ENCODE data around the gene LUM. TPM values are rescaled to one million over a fixed set of nuclear protein-coding genes. Genes with fewer than 3 reads are reported as not detected.
"Not testable (repeated sequence)": the region's sequence is repeated elsewhere in the genome, so short reads cannot be mapped to it uniquely, and the experiment has no call there.

LUM gene
- total RNA-seq, 2 donors from 2014 or later, result not detected

GRCh38 chr12:91104812-91105466, 6.4 kb downstream of the LUM start:
- H3K27me3 Mint-ChIP-seq (ENCODE audit: low read depth), result no peaks in the 10 kb centered on the region
- H3K4me3 Mint-ChIP-seq, result no peak overlapping the region
- ATAC-seq (replicated peaks in 1 of 2) (no peak), DNase-seq (no peak)
- H3K36me3 Mint-ChIP-seq (ENCODE audit: insufficient read depth in 2 of 2), result no peaks in the 10 kb centered on the region
- no peaks in the 10 kb centered on the region for H3K9me3 Mint-ChIP-seq
- no peaks in the 10 kb centered on the region for H3K4me1 Mint-ChIP-seq (ENCODE audit: low read depth)
- no peak overlapping the region for H3K27ac Mint-ChIP-seq

GRCh38 chr12:91103624-91104023, 7.7 kb downstream of the LUM start:
- H3K36me3 Mint-ChIP-seq (ENCODE audit: insufficient read depth in 2 of 2), result no peaks in the 10 kb centered on the region
- H3K9me3 Mint-ChIP-seq, result no peaks in the 10 kb centered on the region
- no peaks in the 10 kb centered on the region for H3K4me1 Mint-ChIP-seq (ENCODE audit: low read depth)
- no peak overlapping the region for H3K27ac Mint-ChIP-seq
- no peak overlapping the region for H3K4me3 Mint-ChIP-seq
- no peak for DNase-seq
- no peak for ATAC-seq (replicated peaks in 1 of 2)
- no peaks in the 10 kb centered on the region for H3K27me3 Mint-ChIP-seq (ENCODE audit: low read depth)

GRCh38 chr12:91103101-91103500, 8.2 kb downstream of the LUM start:
- ATAC-seq (replicated peaks in 1 of 2), result no peak
- no peak for DNase-seq
- Mint-ChIP-seq H3K36me3 (ENCODE audit: insufficient read depth in 2 of 2) (no peaks in the 10 kb centered on the region), H3K27ac (no peak overlapping the region), H3K27me3 (ENCODE audit: low read depth) (no peaks in the 10 kb centered on the region), H3K9me3 (no peaks in the 10 kb centered on the region), H3K4me3 (no peak overlapping the region), H3K4me1 (ENCODE audit: low read depth) (no peaks in the 10 kb centered on the region)

- no peak overlapping the region for H3K27ac Mint-ChIP-seq
- DNase-seq (no peak), ATAC-seq (replicated peaks in 1 of 2) (no peak)
- H3K36me3 Mint-ChIP-seq (ENCODE audit: insufficient read depth in 2 of 2), result no peaks in the 10 kb centered on the region
- H3K4me1 Mint-ChIP-seq (ENCODE audit: low read depth), result no peaks in the 10 kb centered on the region
- H3K9me3 Mint-ChIP-seq, result no peaks in the 10 kb centered on the region
- H3K4me3 Mint-ChIP-seq, result no peak overlapping the region
- no peaks in the 10 kb centered on the region for H3K27me3 Mint-ChIP-seq (ENCODE audit: low read depth)
These were observed 10.4 kb downstream of the LUM start for GRCh38 chr12:91100906-91101305.

DNA sequence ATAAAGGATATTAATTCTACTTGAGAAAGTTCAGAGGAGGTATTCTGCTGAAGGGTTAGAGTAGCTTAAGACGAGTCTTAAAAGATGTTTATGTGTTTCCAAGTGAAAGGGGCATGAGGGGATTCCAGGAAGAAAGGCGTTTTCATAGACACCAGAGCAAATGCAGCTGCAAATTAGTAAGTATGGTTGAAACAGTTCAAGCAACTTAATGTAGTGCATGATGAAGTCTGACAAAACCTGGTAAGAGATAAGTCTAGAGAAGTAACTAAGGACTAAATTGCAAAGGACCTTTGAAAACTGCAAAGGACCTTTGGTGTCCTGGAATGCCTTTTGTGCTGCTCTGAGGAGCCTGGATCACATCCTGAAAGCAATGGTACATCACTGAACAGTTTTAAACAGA, 11.5 kb downstream of the LUM start:
- Mint-ChIP-seq H3K9me3 (no peaks in the 10 kb centered on the region), H3K36me3 (ENCODE audit: insufficient read depth in 2 of 2) (no peaks in the 10 kb centered on the region), H3K4me3 (no peak overlapping the region), H3K4me1 (ENCODE audit: low read depth) (no peaks in the 10 kb centered on the region), H3K27me3 (ENCODE audit: low read depth) (no peaks in the 10 kb centered on the region), H3K27ac (no peak overlapping the region)
- DNase-seq, result no peak
- no peak for ATAC-seq (replicated peaks in 1 of 2)

- no peak for ATAC-seq (replicated peaks in 1 of 2)
- no peak overlapping the region for H3K4me3 Mint-ChIP-seq
- no peak overlapping the region for H3K27ac Mint-ChIP-seq
- H3K36me3 Mint-ChIP-seq (ENCODE audit: insufficient read depth in 2 of 2), result no peaks in the 10 kb centered on the region
- no peaks in the 10 kb centered on the region for H3K4me1 Mint-ChIP-seq (ENCODE audit: low read depth)
- no peaks in the 10 kb centered on the region for H3K9me3 Mint-ChIP-seq
- no peak for DNase-seq
- H3K27me3 Mint-ChIP-seq (ENCODE audit: low read depth), result no peaks in the 10 kb centered on the region
These were observed 12.0 kb downstream of the LUM start for GRCh38 chr12:91099341-91099740.

- H3K36me3 Mint-ChIP-seq (ENCODE audit: insufficient read depth in 2 of 2), result no peaks in the 10 kb centered on the region
- H3K4me3 Mint-ChIP-seq, result no peak overlapping the region
- no peaks in the 10 kb centered on the region for H3K27me3 Mint-ChIP-seq (ENCODE audit: low read depth)
- H3K4me1 Mint-ChIP-seq (ENCODE audit: low read depth), result no peaks in the 10 kb centered on the region
- H3K9me3 Mint-ChIP-seq, result no peaks in the 10 kb centered on the region
- H3K27ac Mint-ChIP-seq, result no peak overlapping the region
- DNase-seq (no peak), ATAC-seq (replicated peaks in 1 of 2) (no peak)
These were observed 12.4 kb downstream of the LUM start for GRCh38 chr12:91098941-91099340.

GRCh38 chr12:91098461-91098860, 12.8 kb downstream of the LUM start:
- ATAC-seq (replicated peaks in 1 of 2) (no peak), DNase-seq (no peak)
- H3K4me3 Mint-ChIP-seq, result no peak overlapping the region
- no peak overlapping the region for H3K27ac Mint-ChIP-seq
- H3K4me1 Mint-ChIP-seq (ENCODE audit: low read depth), result no peaks in the 10 kb centered on the region
- H3K36me3 Mint-ChIP-seq (ENCODE audit: insufficient read depth in 2 of 2), result no peaks in the 10 kb centered on the region
- H3K27me3 Mint-ChIP-seq (ENCODE audit: low read depth), result peaks cover 4% of the 10 kb centered on the region
- H3K9me3 Mint-ChIP-seq, result no peaks in the 10 kb centered on the region

DNA sequence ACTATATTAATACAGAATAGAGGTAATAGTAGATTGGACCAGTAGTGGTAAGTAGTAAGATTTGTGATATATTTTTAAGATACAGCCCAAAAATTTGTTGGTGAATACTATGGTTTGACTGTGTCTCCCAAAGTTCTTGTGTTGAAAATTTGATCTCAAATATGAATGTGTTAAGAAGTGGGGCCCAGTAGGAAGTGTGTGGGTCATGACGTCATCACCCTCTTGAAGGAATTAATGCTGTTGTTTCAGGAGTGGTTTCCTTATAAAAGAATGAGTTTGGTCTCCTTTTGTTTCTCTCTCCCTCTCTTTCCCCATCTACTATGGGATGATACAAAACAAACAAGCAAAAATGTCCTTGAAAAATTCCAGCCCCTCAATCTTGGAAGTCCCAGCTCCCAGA, 16.3 kb downstream of the LUM start:
- Mint-ChIP-seq H3K9me3 (peaks cover 3 to 8% of the 10 kb centered on the region in 2 donors), H3K27me3 (ENCODE audit: low read depth) (peaks cover 7% of the 10 kb centered on the region), H3K27ac (no peak overlapping the region), H3K36me3 (ENCODE audit: insufficient read depth in 2 of 2) (peaks cover 3 to 9% of the 10 kb centered on the region in 2 donors), H3K4me3 (no peak overlapping the region), H3K4me1 (ENCODE audit: low read depth) (no peaks in the 10 kb centered on the region)
- ATAC-seq (replicated peaks in 1 of 2) (no peak), DNase-seq (no peak)

- DNase-seq (no peak), ATAC-seq (replicated peaks in 1 of 2) (no peak)
- Mint-ChIP-seq H3K27ac (no peak overlapping the region), H3K4me1 (ENCODE audit: low read depth) (no peaks in the 10 kb centered on the region), H3K27me3 (ENCODE audit: low read depth) (peaks cover 7% of the 10 kb centered on the region), H3K9me3 (peaks cover 6 to 13% of the 10 kb centered on the region in 2 donors), H3K36me3 (ENCODE audit: insufficient read depth in 2 of 2) (peaks cover 3 to 11% of the 10 kb centered on the region in 2 donors), H3K4me3 (no peak overlapping the region)
These were observed 17.1 kb downstream of the LUM start for GRCh38 chr12:91094032-91094662.

DNA sequence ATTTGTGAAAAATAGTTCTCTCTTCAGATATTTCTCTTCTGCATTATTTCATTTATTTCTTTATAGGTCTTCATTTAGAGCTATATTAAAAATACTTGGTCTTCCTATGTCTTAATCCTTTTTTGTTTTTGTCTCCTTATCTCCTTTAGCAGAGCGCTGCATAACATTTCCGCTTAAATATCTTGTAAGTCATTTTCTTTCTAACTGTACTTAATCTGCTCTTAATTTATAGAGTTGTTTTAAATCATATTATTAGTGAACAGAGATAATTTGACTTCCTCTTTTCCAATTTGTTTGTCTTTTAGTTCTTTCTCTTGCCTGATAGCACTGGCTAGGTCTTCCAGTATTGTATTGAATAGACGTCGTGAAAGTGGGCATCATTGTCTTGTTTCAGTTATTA, 18.0 kb downstream of the LUM start:
- H3K4me1 Mint-ChIP-seq (ENCODE audit: low read depth), result no peaks in the 10 kb centered on the region
- no peak overlapping the region for H3K27ac Mint-ChIP-seq
- H3K9me3 Mint-ChIP-seq, result peaks cover 10 to 19% of the 10 kb centered on the region in 2 donors
- H3K4me3 Mint-ChIP-seq, result no peak overlapping the region
- H3K36me3 Mint-ChIP-seq (ENCODE audit: insufficient read depth in 2 of 2), result peaks cover 3 to 11% of the 10 kb centered on the region in 2 donors
- no peak for ATAC-seq (replicated peaks in 1 of 2)
- DNase-seq, result no peak
- peaks cover 7% of the 10 kb centered on the region for H3K27me3 Mint-ChIP-seq (ENCODE audit: low read depth)

GRCh38 chr12:91091916-91092715, 19.2 kb downstream of the LUM start:
- Mint-ChIP-seq H3K36me3 (ENCODE audit: insufficient read depth in 2 of 2) (peaks cover 3 to 11% of the 10 kb centered on the region in 2 donors), H3K9me3 (peaks cover 10 to 23% of the 10 kb centered on the region in 2 donors), H3K27ac (no peak overlapping the region), H3K27me3 (ENCODE audit: low read depth) (peaks cover 7% of the 10 kb centered on the region), H3K4me3 (no peak overlapping the region), H3K4me1 (ENCODE audit: low read depth) (no peaks in the 10 kb centered on the region)
- ATAC-seq (replicated peaks in 1 of 2) (no peak), DNase-seq (no peak)

- not testable (repeated sequence) for ATAC-seq (replicated peaks in 1 of 2)
These were observed 21.3 kb downstream of the LUM start for GRCh38 chr12:91089953-91090352.

More at GRCh38 chr12:91089953-91090352, 21.3 kb downstream of the LUM start:
- H3K4me3 Mint-ChIP-seq; H3K27me3 Mint-ChIP-seq (ENCODE audit: low read depth); H3K27ac Mint-ChIP-seq; DNase-seq; H3K4me1 Mint-ChIP-seq (ENCODE audit: low read depth): not testable (repeated sequence)
- peaks cover 3 to 11% of the 10 kb centered on the region in 2 donors for H3K36me3 Mint-ChIP-seq (ENCODE audit: insufficient read depth in 2 of 2)
- H3K9me3 Mint-ChIP-seq, result peaks cover 10 to 23% of the 10 kb centered on the region in 2 donors

Measured in activated T-cell treated with anti-CD3 and anti-CD28 coated beads, Interleukin-2, amount 50 U/mL, for 72 hours (primary cell).